Measurements from ENCODE around the gene SHISA9.

SHISA9 gene

DNA sequence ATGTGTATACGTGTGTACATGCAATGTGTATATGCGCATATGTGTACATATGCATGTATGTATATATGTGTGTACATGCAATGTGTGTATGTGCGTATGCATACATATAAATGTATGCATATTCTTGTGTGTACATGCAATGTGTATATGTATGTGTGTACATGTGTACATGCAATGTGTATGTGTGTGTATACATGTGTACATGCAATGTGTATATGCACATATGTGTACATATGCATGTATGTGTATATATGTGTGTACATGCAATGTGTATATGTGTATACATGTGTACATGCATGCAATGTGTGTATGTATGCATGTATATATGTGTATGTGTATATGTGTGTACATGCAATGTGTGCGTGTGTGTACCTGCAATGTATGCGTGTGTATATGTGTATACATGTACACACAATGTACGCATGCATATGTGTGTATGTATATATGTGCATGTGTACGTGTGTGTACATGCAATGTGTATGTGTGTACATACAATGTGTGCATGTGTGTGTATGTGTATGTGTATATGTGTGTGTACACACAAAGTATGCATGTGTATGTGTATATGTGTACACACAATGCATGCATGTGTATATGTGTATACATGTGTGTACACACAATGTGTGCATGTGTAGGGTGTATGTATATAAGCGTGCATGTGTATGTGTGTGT is 167.7 kb downstream of the SHISA9 start:
- DNase-seq, result no peak
- TF ChIP-seq GATA1 (IDR thresholded peaks at IDR 0.05; ENCODE audit: low read depth, low read length) (no peak), POLR2A (IDR thresholded peaks at IDR 0.05; ENCODE audit: low read length) (no peak)

GRCh38 chr16:13070268-13070667 is 168.9 kb downstream of the SHISA9 start:
- DNase-seq, result no peak

DNA sequence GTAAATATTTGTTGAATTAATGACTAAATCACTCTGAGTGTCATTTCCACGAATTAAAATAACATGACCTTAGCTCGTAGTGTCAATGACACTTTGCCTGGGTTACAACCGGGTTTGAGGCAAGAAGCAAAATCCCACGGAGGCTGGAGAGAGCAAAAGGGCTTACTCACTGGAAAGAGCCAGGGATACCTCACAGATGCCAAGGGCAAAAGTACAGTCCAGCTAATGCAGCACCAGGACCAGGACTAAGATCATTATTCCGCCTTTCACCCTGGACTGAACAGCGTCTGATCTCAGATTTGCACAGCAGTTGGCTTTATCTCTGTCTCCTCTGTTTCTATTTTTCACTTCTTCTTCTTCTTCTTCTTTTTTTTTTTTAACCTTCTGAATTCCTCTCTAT is 175.5 kb downstream of the SHISA9 start:
- DNase-seq, result no peak
- TF ChIP-seq POLR2A (IDR thresholded peaks at IDR 0.05; ENCODE audit: low read length) (no peak), GATA1 (IDR thresholded peaks at IDR 0.05; ENCODE audit: low read depth, low read length) (no peak)

More at GRCh38 chr16:13070268-13070667, 168.9 kb downstream of the SHISA9 start:
- TF ChIP-seq POLR2A (IDR thresholded peaks at IDR 0.05; ENCODE audit: low read length), result no peak
- no peak for TF ChIP-seq GATA1 (IDR thresholded peaks at IDR 0.05; ENCODE audit: low read depth, low read length)

DNA sequence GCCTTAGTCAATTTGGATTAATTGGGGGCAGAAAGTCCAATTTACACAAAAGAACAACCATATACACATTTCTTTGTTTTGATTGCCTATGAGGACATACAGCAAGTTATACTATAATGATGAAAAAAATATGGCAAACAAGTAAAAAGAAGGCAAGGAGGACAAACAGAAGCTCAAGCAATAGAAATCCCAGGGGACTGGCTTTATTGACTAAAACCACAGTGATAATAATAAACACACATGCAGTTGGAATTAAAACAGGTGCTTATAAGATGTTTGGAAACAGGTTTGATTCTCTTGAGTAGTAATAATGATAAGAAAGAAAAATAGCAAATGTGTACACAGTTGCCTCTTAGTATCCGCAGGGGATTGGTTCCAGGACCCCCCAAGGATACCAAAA is 176.4 kb downstream of the SHISA9 start:
- DNase-seq, result no peak
- TF ChIP-seq GATA1 (IDR thresholded peaks at IDR 0.05; ENCODE audit: low read depth, low read length), result no peak
- no peak for TF ChIP-seq POLR2A (IDR thresholded peaks at IDR 0.05; ENCODE audit: low read length)

- no peak for DNase-seq
- no peak for TF ChIP-seq POLR2A (IDR thresholded peaks at IDR 0.05; ENCODE audit: low read length)
Observed at GRCh38 chr16:13080531-13080930, 179.1 kb downstream of the SHISA9 start.

DNA sequence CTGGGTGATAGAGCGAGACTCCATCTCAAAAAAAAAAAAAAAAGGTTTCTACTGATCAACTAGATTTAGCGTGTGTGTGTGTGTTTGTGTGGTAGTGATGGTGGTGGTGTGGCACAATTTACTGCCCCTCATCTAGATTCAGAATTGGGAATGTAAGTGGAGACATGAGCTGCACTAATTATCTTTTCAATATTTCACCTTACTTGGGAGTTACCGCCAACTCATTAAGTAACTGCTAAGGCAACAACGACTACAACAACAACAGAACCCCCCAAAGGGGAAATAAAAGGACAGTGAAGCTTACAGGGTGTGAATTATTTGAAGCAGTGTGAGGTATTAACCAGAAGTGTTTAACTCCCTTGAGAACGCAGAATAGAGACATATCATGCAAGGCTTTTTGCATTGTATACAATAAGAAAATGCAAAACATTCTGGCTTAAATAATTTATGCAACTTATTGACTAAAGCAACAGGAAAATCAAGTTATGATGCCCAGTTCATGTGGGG is 180.5 kb downstream of the SHISA9 start:
- TF ChIP-seq GATA1 (IDR thresholded peaks at IDR 0.05; ENCODE audit: low read depth, low read length), result no peak
- TF ChIP-seq POLR2A (IDR thresholded peaks at IDR 0.05; ENCODE audit: low read length), result no peak

GRCh38 chr16:13083681-13084080 is 182.3 kb downstream of the SHISA9 start:
- TF ChIP-seq POLR2A (IDR thresholded peaks at IDR 0.05; ENCODE audit: low read length) (no peak), GATA1 (IDR thresholded peaks at IDR 0.05; ENCODE audit: low read depth, low read length) (no peak)
- no peak for DNase-seq

More for the DNA sequence above, 180.5 kb downstream of the SHISA9 start:
- DNase-seq, result no peak

DNA sequence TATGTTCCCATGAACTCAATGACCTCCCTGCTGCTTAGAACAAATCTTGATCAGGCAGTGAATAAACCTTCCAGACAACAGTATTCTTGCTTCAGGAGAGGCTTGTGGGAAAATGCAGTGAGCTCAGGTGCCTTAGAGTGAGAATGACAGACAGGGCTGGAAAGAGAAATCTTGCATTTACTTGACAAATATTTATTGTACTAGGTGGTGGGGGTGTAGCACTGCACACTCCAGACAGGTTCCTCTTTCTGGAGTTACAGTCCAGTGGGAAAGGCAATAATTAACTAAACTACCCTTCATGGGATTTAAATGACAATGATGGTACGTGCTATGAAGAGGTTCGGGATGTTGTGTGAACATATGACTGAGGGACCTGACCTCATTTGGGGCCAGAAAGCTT is 182.9 kb downstream of the SHISA9 start:
- DNase-seq, result no peak

GRCh38 chr16:13093661-13094060 is 192.3 kb downstream of the SHISA9 start:
- TF ChIP-seq POLR2A (IDR thresholded peaks at IDR 0.05; ENCODE audit: low read length) (no peak), GATA1 (IDR thresholded peaks at IDR 0.05; ENCODE audit: low read depth, low read length) (no peak)
- no peak for DNase-seq

More for the DNA sequence above, 182.9 kb downstream of the SHISA9 start:
- no peak for TF ChIP-seq POLR2A (IDR thresholded peaks at IDR 0.05; ENCODE audit: low read length)
- no peak for TF ChIP-seq GATA1 (IDR thresholded peaks at IDR 0.05; ENCODE audit: low read depth, low read length)

GRCh38 chr16:13095061-13095460 is 193.7 kb downstream of the SHISA9 start:
- TF ChIP-seq POLR2A (IDR thresholded peaks at IDR 0.05; ENCODE audit: low read length), result no peak
- TF ChIP-seq GATA1 (IDR thresholded peaks at IDR 0.05; ENCODE audit: low read depth, low read length), result no peak
- no peak for DNase-seq

DNA sequence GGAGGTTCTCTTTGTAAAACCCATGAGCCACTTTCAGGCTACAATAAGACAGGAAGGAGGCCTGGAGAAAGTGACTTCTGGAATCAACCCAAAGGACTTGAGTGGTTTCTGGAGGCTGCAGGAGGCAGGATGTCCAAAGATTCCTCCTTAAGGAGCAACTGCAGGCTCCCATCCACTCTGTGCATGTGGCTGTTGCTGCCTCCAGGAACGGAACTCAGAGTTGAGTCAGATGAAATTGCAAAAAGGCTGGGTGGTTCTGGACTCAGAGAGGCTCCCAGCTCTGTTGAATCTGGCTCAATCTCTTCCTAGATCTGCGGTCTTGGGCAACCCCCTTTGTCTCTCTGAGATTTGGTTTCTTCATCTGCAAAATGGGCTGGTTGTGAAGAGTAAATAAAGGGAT is 197.1 kb downstream of the SHISA9 start:
- no peak for DNase-seq
- no peak for TF ChIP-seq POLR2A (IDR thresholded peaks at IDR 0.05; ENCODE audit: low read length)
- TF ChIP-seq GATA1 (IDR thresholded peaks at IDR 0.05; ENCODE audit: low read depth, low read length), result no peak

- no peak for DNase-seq
- TF ChIP-seq GATA1 (IDR thresholded peaks at IDR 0.05; ENCODE audit: low read depth, low read length) (no peak), POLR2A (IDR thresholded peaks at IDR 0.05; ENCODE audit: low read length) (no peak)
Observed at GRCh38 chr16:13099822-13100221, 198.4 kb downstream of the SHISA9 start.

DNA sequence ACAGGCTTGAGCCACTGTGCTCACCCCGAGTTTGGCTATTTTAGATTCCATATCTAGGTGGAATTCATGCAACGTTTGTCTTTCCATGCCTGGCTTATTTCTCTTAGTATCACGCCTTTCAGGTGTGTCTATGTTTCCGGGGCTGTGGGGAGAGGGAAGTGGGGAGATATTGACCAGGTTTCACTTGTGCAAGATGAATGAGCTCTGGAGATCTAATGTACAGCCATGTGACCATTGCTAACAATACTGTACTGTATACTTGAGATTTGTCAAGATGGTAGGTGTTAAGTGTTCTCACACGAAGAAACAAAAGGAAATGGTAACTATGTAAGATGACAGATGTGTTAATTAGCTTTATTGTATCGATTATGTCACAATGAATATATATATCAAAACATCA is 199.6 kb downstream of the SHISA9 start:
- DNase-seq, result no peak
- TF ChIP-seq GATA1 (IDR thresholded peaks at IDR 0.05; ENCODE audit: low read depth, low read length) (no peak), POLR2A (IDR thresholded peaks at IDR 0.05; ENCODE audit: low read length) (no peak)

DNA sequence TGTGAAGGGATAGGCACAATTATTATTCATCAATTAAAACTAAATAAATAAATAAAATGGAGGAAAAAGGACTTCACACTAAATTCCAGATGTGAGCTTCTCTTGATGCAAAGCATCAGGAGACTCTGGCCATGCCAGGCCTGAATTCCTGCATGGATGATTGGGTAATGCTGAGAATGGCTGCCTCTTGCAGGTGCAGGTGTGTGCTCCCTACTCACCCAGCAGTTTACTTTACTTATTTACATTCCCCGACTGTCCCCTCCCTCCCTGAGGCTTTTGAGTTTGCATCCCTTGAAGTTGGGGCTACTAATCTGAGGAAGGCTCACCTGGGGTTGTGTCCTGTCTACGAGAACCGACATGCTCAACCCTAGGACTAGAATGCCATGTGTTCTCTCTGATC is 200.4 kb downstream of the SHISA9 start:
- no peak for DNase-seq
- TF ChIP-seq GATA1 (IDR thresholded peaks at IDR 0.05; ENCODE audit: low read depth, low read length) (no peak), POLR2A (IDR thresholded peaks at IDR 0.05; ENCODE audit: low read length) (no peak)

DNA sequence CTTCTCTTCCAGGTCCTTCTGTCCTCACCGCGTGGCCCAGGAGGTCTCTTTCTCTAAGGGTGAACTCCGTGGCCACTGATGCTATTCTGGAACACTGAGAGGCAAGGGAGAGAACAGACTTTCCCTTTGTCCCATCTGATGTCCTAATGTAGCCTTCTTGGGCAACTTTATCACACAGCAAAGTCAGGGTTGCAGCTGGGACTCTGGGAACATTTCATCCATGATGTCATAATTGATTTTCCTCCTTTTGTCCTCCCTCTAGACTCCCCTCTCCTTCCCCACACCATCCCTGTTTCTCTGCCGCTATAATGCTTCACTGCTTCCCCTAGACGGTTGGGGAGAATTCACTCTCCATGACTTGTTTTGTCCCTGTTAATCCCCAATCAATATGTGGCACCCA is 201.0 kb downstream of the SHISA9 start:
- DNase-seq, result no peak
- TF ChIP-seq POLR2A (IDR thresholded peaks at IDR 0.05; ENCODE audit: low read length) (no peak), GATA1 (IDR thresholded peaks at IDR 0.05; ENCODE audit: low read depth, low read length) (no peak)

All from erythroblast (primary cell).